Fibroblast of lung (primary cell): ENCODE data around the gene ICE1. TPM values are rescaled to one million over a fixed set of nuclear protein-coding genes. Genes with fewer than 3 reads are reported as not detected.

ENCODE experiments used
- DNase-seq, 2 donors: peaks; one replicate each; pipeline versions ENCODE4 v3.0.0 to v3.0.0-alpha.2; 2010; ENCODE audit warnings: low read depth in 2 of 2
- H2AFZ ChIP-seq: 2 replicates; pipeline ENCODE4 v1.5.1; 2012; ENCODE audit warnings: low read length, control low read depth, inconsistent platforms
- H3K27ac ChIP-seq: 2 replicates; pipeline ENCODE4 v1.5.1; 2011; ENCODE audit warnings: low read length, control low read depth; ENCODE audit not compliant: insufficient read depth
- H3K27me3 ChIP-seq: 2 replicates; pipeline ENCODE4 v1.5.1; 2011; ENCODE audit warnings: mild to moderate bottlenecking, low read length; ENCODE audit not compliant: control insufficient read depth, insufficient read depth
- H3K36me3 ChIP-seq: 2 replicates; pipeline ENCODE4 v1.5.1; 2011; ENCODE audit warnings: low read length; ENCODE audit not compliant: control insufficient read depth, insufficient read depth
- H3K4me1 ChIP-seq: 2 replicates; pipeline ENCODE4 v1.5.1; 2011; ENCODE audit warnings: low read length; ENCODE audit not compliant: control insufficient read depth, insufficient read depth; ENCODE audit errors: extremely low read depth
- H3K4me2 ChIP-seq: 2 replicates; pipeline ENCODE4 v1.5.1; 2011; ENCODE audit warnings: low read length, control low read depth; ENCODE audit not compliant: insufficient read depth; ENCODE audit errors: extremely low read depth
- H3K4me3 ChIP-seq, 4 experiments: fragments of 200-600 bp in 1 of 4; sonication (generic) in 1 of 4; replicated peaks in 1 of 4; 2 replicates each; pipeline ENCODE4 v1.5.1; 2011 to 2016; ENCODE audit warnings: low read length in 4 of 4, low read depth in 3 of 4, mild to moderate bottlenecking in 3 of 4, control low read depth in 2 of 4, inconsistent platforms in 1 of 4, mixed read lengths in 1 of 4; ENCODE audit not compliant: insufficient read depth in 1 of 4; ENCODE audit errors: control extremely low read depth in 1 of 4
- H3K79me2 ChIP-seq: 2 replicates; pipeline ENCODE4 v1.5.1; 2012; ENCODE audit warnings: mild to moderate bottlenecking, low read length, inconsistent platforms; ENCODE audit not compliant: control insufficient read depth, insufficient read depth
- H3K9ac ChIP-seq: 2 replicates; pipeline ENCODE4 v1.5.1; 2011; ENCODE audit warnings: mild to moderate bottlenecking, low read length, control low read depth; ENCODE audit not compliant: insufficient read depth
- H3K9me3 ChIP-seq: 2 replicates; pipeline ENCODE4 v1.5.1; 2012; ENCODE audit warnings: low read depth, low read length; ENCODE audit not compliant: control insufficient read depth, insufficient read depth
- H4K20me1 ChIP-seq: 2 replicates; pipeline ENCODE4 v1.5.1; 2011; ENCODE audit warnings: low read length; ENCODE audit not compliant: control insufficient read depth, insufficient read depth; ENCODE audit errors: extremely low read depth
- CTCF ChIP-seq, 2 donors: IDR thresholded peaks in 1 of 2; conservative IDR thresholded peaks in 1 of 2; 1 replicate in 1 of 2; 2 replicates in 1 of 2; pipeline ENCODE4 v1.5.1; 2011 to 2012; ENCODE audit warnings: low read length in 2 of 2, control low read depth in 1 of 2, inconsistent platforms in 1 of 2, low read depth in 1 of 2, mild to moderate bottlenecking in 1 of 2
- EZH2 ChIP-seq: IDR thresholded peaks from 2 replicates; pipeline ENCODE4 v1.5.1; 2012; ENCODE audit warnings: low read length, control low read depth, mild to moderate bottlenecking; ENCODE audit errors: missing control alignments
- polyA plus RNA-seq, 2 donors: library from polyadenylated mRNA; depleted of rRNA in 1 of 2; stranded (reverse) in 1 of 2; unstranded in 1 of 2; fragments of >200 nt; gene quantifications; 2 replicates each; pipeline ENCODE4 v1.2.1, GENCODE V29; 2011 to 2012; ENCODE audit warnings: missing spikeins in 1 of 2
- total RNA-seq: library from RNA; depleted of rRNA; stranded (reverse); fragments of >200 nt; gene quantifications from 2 replicates; pipeline ENCODE4 v1.2.1, GENCODE V29; 2014

The ICE1 gene
- total and polyA plus RNA-seq, 2 donors (not counting 1 experiment from before 2014, with no cell fraction given) = 17.6 to 24.4 TPM

- Histone ChIP-seq H3K4me3 (no peak overlapping the region), H3K4me1 (peaks cover 9% of the 10 kb centered on the region), H3K27me3 (no peaks in the 10 kb centered on the region), H3K79me2 (peaks cover 12% of the 10 kb centered on the region), H3K4me2 (no peak overlapping the region), H3K27ac (no peak overlapping the region), H2AFZ (no peak overlapping the region), H3K36me3 (no peaks in the 10 kb centered on the region), H4K20me1 (no peaks in the 10 kb centered on the region), H3K9ac (no peak overlapping the region), H3K9me3 (no peaks in the 10 kb centered on the region)
- no peak for TF ChIP-seq EZH2
- TF ChIP-seq CTCF (conservative IDR thresholded peaks at IDR 0.05 in 1 of 2, IDR thresholded peaks at IDR 0.05 in 1 of 2; ENCODE audit: low read depth in 1 of 2, low read length in 2 of 2) = no peak
- no peak for DNase-seq
These were observed 3.7 kb upstream of the ICE1 start for GRCh38 chr5:5418764-5419163.

DNA sequence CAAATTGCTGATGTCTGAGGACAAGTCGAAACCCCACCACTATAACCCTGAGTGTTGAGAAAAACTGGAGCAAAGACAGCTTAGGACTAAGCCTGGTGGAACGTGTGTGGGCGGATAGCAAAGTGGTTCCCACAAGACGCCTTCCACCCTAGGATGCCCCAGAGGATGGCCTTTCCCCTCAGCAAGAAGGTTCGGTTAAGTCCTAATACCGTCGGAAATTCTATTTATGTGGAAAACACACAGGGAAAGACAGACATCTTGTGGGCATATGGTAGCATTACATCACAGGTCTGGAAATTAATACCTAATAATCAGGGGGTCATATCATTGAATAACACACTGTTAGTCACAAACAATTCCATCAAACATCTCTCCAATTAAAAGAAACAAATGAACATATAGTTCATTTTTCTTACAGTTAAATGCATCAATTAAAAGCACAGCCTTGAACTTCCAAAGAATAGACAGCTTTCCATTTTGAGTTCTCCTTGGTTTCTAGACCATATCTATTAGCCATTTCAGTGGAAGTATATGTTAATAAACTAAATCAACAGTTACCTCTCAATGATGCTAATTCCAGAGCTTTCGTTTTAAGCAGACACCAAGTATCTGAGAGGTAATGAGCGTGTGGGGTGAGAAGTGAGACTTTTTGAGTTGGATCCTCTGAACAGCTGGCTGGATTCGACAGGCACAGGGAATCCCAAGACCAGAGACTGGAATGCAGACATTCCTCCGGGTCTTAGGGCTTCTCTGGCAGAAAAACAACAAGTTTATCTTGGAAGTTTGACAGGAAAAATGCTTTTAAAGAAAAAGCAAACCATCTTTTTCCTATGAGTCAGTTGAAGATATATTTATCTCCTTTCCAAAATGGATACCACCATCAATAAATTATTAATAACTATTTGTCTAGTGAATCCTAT, 2.9 kb upstream of the ICE1 start:
- Histone ChIP-seq H3K4me2 (peak overlapping the region; percentile 28), H3K36me3 (no peaks in the 10 kb centered on the region), H3K79me2 (peaks cover 20% of the 10 kb centered on the region), H3K9me3 (no peaks in the 10 kb centered on the region), H3K27me3 (no peaks in the 10 kb centered on the region), H2AFZ (peak overlapping the region; percentile 39), H3K4me3 (peak overlapping the region in 1 of 4 experiments; percentile 27), H3K27ac (no peak overlapping the region), H3K9ac (no peak overlapping the region), H4K20me1 (no peaks in the 10 kb centered on the region), H3K4me1 (peaks cover 11% of the 10 kb centered on the region)
- DNase-seq = peak; percentile 76 to 89
- TF ChIP-seq EZH2 (no peak), CTCF (conservative IDR thresholded peaks at IDR 0.05 in 1 of 2, IDR thresholded peaks at IDR 0.05 in 1 of 2; ENCODE audit: low read depth in 1 of 2, low read length in 2 of 2) (peak; percentile 73 to 75)

DNA sequence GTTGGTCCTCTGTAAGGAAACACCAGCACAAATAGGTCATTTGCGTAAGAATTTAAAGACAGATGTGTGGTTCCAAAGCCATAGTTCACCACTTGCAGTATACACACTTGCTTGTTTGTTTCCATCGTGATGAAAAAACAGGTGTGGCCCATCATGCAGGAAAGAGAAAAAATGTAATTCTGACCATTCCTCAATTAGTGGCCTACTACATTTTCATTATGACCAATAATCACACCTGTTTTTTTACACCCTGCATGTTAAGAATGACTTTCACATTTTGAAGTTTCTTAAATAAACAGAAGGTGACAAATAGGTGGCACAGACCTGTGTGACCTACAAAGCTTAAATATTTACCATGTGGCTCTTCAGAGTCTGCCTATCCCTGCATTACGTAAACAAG, 2.2 kb upstream of the ICE1 start:
- Histone ChIP-seq H3K27ac (no peak overlapping the region), H3K4me2 (no peak overlapping the region)

More for the DNA sequence above, 2.2 kb upstream of the ICE1 start:
- Histone ChIP-seq H3K4me3 (no peak overlapping the region), H3K9me3 (no peaks in the 10 kb centered on the region), H3K36me3 (no peaks in the 10 kb centered on the region), H4K20me1 (no peaks in the 10 kb centered on the region), H3K9ac (no peak overlapping the region), H2AFZ (no peak overlapping the region), H3K79me2 (peaks cover 27% of the 10 kb centered on the region), H3K27me3 (no peaks in the 10 kb centered on the region), H3K4me1 (peaks cover 11% of the 10 kb centered on the region)
- TF ChIP-seq EZH2 (no peak), CTCF (conservative IDR thresholded peaks at IDR 0.05 in 1 of 2, IDR thresholded peaks at IDR 0.05 in 1 of 2; ENCODE audit: low read depth in 1 of 2, low read length in 2 of 2) (no peak)
- no peak for DNase-seq
